K562 (cell line): ENCODE data around the gene LGALS8. TPM values are rescaled to one million over a fixed set of nuclear protein-coding genes. Genes with fewer than 3 reads are reported as not detected.

Experiments used
- AFF1 ChIP-seq, 2 experiments: fragments of 450-650 bp; IDR thresholded peaks; 2 replicates each; pipeline ENCODE4 v1.6.1; 2018; ENCODE audit warnings: mild to moderate bottlenecking in 2 of 2, low read depth in 1 of 2; ENCODE audit not compliant: partially characterized antibody in 2 of 2
- ARID1B ChIP-seq: fragments of 450-650 bp; IDR thresholded peaks from 2 replicates; pipeline ENCODE4 v1.6.1; 2016; ENCODE audit warnings: antibody characterized with exemption, mild to moderate bottlenecking, inconsistent platforms
- CHCHD3 ChIP-seq: fragments of 250-450 bp; sonication (Bioruptor Pico); IDR thresholded peaks from 2 replicates; pipeline ENCODE4 v2.1.2; 2022; ENCODE audit warnings: mild to moderate bottlenecking
- CTBP1 ChIP-seq: fragments of 450-650 bp; IDR thresholded peaks from 2 replicates; pipeline ENCODE4 v1.6.1; 2016; ENCODE audit warnings: borderline replicate concordance
- DIDO1 ChIP-seq: fragments of 450-650 bp; IDR thresholded peaks from 2 replicates; pipeline ENCODE4 v1.6.1; 2016; ENCODE audit warnings: low read depth, missing biosample characterization, missing genetic modification characterization
- HMG20A ChIP-seq: fragments of 450-650 bp; formaldehyde crosslinking; conservative IDR thresholded peaks from 2 replicates; pipeline ENCODE4 v1.4.0; 2020; ENCODE audit warnings: mild to moderate bottlenecking, mixed read lengths
- MAZ ChIP-seq, 2 experiments: fragments of 450-650 bp in 1 of 2; sonication (generic) in 1 of 2; formaldehyde crosslinking; IDR thresholded peaks in 1 of 2; conservative IDR thresholded peaks in 1 of 2; 2 replicates each; pipeline versions ENCODE4 v1.4.0 to v1.5.0; 2020; ENCODE audit warnings: mild to moderate bottlenecking in 1 of 2, missing genetic modification reagents in 1 of 2
- MITF ChIP-seq: IDR thresholded peaks from 2 replicates; pipeline ENCODE4 v1.6.1; 2014; ENCODE audit warnings: antibody characterized with exemption
- MTA2 ChIP-seq: fragments of 450-650 bp; IDR thresholded peaks from 2 replicates; pipeline ENCODE4 v1.6.1; 2016; ENCODE audit warnings: low read depth
- MYC ChIP-seq, 2 experiments: fragments of 250-450 bp in 1 of 2; sonication (Bioruptor Pico) in 1 of 2; IDR thresholded peaks; 2 replicates each; pipeline versions ENCODE4 v1.5.1 to v1.6.1; 2012 to 2021; ENCODE audit warnings: low read depth in 2 of 2, borderline replicate concordance in 1 of 2, improper control_type of control experiment in 1 of 2, low read length in 1 of 2, mild to moderate bottlenecking in 1 of 2, moderate library complexity in 1 of 2
- NCOA2 ChIP-seq, 2 experiments: fragments of 450-650 bp; IDR thresholded peaks; 2 replicates each; pipeline ENCODE4 v1.6.1; 2018; ENCODE audit warnings: mild to moderate bottlenecking in 2 of 2, moderate library complexity in 1 of 2; ENCODE audit not compliant: partially characterized antibody in 2 of 2
- OTX1 ChIP-seq: fragments of 450-650 bp; formaldehyde crosslinking; IDR thresholded peaks from 2 replicates; pipeline ENCODE4 v1.4.0; 2022; ENCODE audit warnings: mild to moderate bottlenecking
- PTRF ChIP-seq: fragments of 450-650 bp; IDR thresholded peaks from 2 replicates; pipeline ENCODE4 v1.6.1; 2016; ENCODE audit warnings: mild to moderate bottlenecking, missing genetic modification characterization, missing compliant biosample characterization
- RCOR1 ChIP-seq, 2 experiments: IDR thresholded peaks; 2 replicates each; pipeline ENCODE4 v1.6.1; 2012; ENCODE audit warnings: low read depth in 2 of 2, low read length in 2 of 2, borderline replicate concordance in 1 of 2, improper control_type of control experiment in 1 of 2
- SREBF1 ChIP-seq: fragments of 150-350 bp; IDR thresholded peaks from 2 replicates; pipeline ENCODE4 v1.6.1; 2014; ENCODE audit warnings: antibody characterized with exemption, low read depth, low read length, borderline replicate concordance
- SRSF9 ChIP-seq: fragments of 200-400 bp; formaldehyde crosslinking; IDR thresholded peaks from 2 replicates; pipeline ENCODE4 v1.6.1; 2017; ENCODE audit warnings: low read depth, low read length, borderline replicate concordance
- TAL1 ChIP-seq: fragments of 450-650 bp; IDR thresholded peaks from 2 replicates; pipeline ENCODE4 v1.6.1; 2016; ENCODE audit warnings: mild to moderate bottlenecking
- ZNF175 ChIP-seq: fragments of 200-800 bp; sonication (Bioruptor generic); IDR thresholded peaks from 2 replicates; pipeline ENCODE4 v1.6.1; 2016; ENCODE audit warnings: low read depth, mild to moderate bottlenecking, missing genetic modification characterization, missing compliant biosample characterization
- ZNF347 ChIP-seq: fragments of 450-650 bp; formaldehyde crosslinking; IDR thresholded peaks from 2 replicates; pipeline ENCODE4 v1.4.0; 2020; ENCODE audit warnings: low read depth, mild to moderate bottlenecking, moderate library complexity
- ZNF408 ChIP-seq: fragments of 250-450 bp; sonication (Bioruptor Pico); IDR thresholded peaks from 2 replicates; pipeline ENCODE4 v1.4.0; 2020; ENCODE audit warnings: low read depth, mild to moderate bottlenecking, moderate library complexity
- ZNF75A ChIP-seq: fragments of 450-650 bp; formaldehyde crosslinking; IDR thresholded peaks from 2 replicates; pipeline ENCODE4 v1.4.0; 2020; ENCODE audit warnings: mild to moderate bottlenecking
- ZNF76 ChIP-seq: fragments of 250-450 bp; sonication (Bioruptor Pico); IDR thresholded peaks from 2 replicates; pipeline ENCODE4 v1.4.0; 2020; ENCODE audit warnings: mild to moderate bottlenecking, moderate library complexity, borderline replicate concordance
- ZNF778 ChIP-seq: fragments of 450-650 bp; formaldehyde crosslinking; IDR thresholded peaks from 2 replicates; pipeline ENCODE4 v1.4.0; 2020; ENCODE audit warnings: mild to moderate bottlenecking, moderate library complexity
- polyA plus RNA-seq, 8 experiments: library from polyadenylated mRNA; depleted of rRNA in 4 of 8; stranded (reverse) in 5 of 8; unstranded in 3 of 8; fragments of >200 nt; fragmentation: Nextera tagmentation in 2 of 8; fragmentation: Illumina TruSeq in 1 of 8; extraction: Ambion mirVana in 2 of 8; extraction: Trizol in 1 of 8; gene quantifications; 2 replicates each; pipeline versions ENCODE4 v1.2.1 to v1.2.3, GENCODE V29; 2011 to 2014; ENCODE audit warnings: inconsistent platforms in 1 of 8, missing spikeins in 1 of 8
- total RNA-seq, 7 experiments: library from RNA; depleted of rRNA in 6 of 7; stranded (reverse); fragments of >200 nt in 6 of 7; fragmentation: Illumina TruSeq in 2 of 7; extraction: Trizol in 2 of 7; gene quantifications; 2 replicates each; pipeline versions ENCODE4 v1.2.1 to v1.2.3, GENCODE V29; 2011 to 2021; ENCODE audit warnings: low replicate concordance in 1 of 7

The LGALS8 gene
- total and polyA plus RNA-seq, 9 of the 15 experiments (the other 6 are each of a cell fraction or from before 2014, with no cell fraction given): 57.4 to 87.7 (median 70.3) TPM

DNA sequence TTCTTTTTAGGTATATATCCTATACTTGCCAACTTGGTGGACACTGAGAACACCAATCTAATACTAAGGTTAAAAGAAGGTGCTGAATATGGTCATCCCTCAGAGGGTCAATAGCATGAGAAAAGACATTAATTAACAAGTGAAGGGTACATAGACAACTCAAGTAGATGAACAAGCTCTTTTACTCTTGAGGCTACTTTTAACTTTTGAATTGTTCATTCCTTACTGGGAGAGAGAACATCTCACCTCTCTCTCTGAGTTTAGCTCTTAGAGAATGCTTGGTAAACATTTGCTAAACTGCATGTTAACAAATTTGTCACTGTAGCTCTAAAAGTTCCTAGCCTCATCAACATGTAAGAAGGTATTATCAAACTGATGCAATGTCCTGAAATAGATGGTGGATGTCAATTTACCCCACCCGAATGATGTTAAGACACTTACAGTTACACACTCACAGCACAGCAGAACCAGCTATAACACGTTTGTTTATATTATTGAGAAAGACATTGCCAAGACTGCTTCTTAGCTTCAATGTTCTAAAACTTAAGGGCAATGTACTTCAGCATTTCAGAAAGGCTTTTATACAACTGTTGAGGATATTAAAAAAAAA is 44.6 kb downstream of the LGALS8 start (continued):
- TF ChIP-seq ZNF76 (CRISPR knock-in tag) (0 out of 2 replicates have a peak, but pooled peaks have one; percentile 40), SREBF1 (no peak), ZNF778 (no peak), ZNF347 (no peak), CTBP1 (peak; percentile 40; the same call in 1 of the 2 replicates), ZNF75A (CRISPR knock-in tag) (no peak; the same call in 1 of the 2 replicates), CHCHD3 (CRISPR knock-in tag) (no peak), ARID1B (peak; percentile 27; the same call in 1 of the 2 replicates), ZNF408 (CRISPR knock-in tag) (no peak), AFF1 (IDR thresholded peaks at IDR 0.05; ENCODE audit: low read depth in 1 of 2, partially characterized antibody in 2 of 2) (no peak), RCOR1 (IDR thresholded peaks at IDR 0.05; ENCODE audit: borderline replicate concordance in 1 of 2, low read depth in 2 of 2, low read length in 2 of 2) (peak in 1 of 2 experiments; percentile 35; a peak in 1 of 4 replicates), OTX1 (CRISPR knock-in tag) (no peak), MYC (IDR thresholded peaks at IDR 0.05; ENCODE audit: low read depth, low read length) (peak; percentile 58), MYC (CRISPR knock-in tag; IDR thresholded peaks at IDR 0.05; ENCODE audit: borderline replicate concordance, low read depth) (no peak), MITF (no peak), DIDO1 (no peak), HMG20A (CRISPR knock-in tag) (no peak), PTRF (tag) (no peak), MTA2 (no peak), TAL1 (no peak), MAZ (CRISPR knock-in tag; conservative IDR thresholded peaks at IDR 0.05 in 1 of 2, IDR thresholded peaks at IDR 0.05 in 1 of 2) (no peak), ZNF175 (CRISPR knock-in tag) (peak; percentile 96), NCOA2 (IDR thresholded peaks at IDR 0.05; ENCODE audit: partially characterized antibody in 2 of 2) (no peak), SRSF9 (no peak)
